ENCODE data around the gene GLYATL1B.
"Not testable (repeated sequence)": the region's sequence is repeated elsewhere in the genome, so short reads cannot be mapped to it uniquely, and the experiment has no call there.

Gene GLYATL1B, protein sequence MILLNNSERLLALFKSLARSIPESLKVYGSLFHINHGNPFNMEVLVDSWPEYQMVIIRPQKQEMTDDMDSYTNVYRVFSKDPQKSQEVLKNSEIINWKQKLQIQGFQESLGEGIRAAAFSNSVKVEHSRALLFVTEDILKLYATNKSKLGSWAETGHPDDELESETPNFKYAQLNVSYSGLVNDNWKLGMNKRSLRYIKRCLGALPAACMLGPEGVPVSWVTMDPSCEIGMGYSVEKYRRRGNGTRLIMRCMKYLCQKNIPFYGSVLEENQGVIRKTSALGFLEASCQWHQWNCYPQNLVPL

DNA sequence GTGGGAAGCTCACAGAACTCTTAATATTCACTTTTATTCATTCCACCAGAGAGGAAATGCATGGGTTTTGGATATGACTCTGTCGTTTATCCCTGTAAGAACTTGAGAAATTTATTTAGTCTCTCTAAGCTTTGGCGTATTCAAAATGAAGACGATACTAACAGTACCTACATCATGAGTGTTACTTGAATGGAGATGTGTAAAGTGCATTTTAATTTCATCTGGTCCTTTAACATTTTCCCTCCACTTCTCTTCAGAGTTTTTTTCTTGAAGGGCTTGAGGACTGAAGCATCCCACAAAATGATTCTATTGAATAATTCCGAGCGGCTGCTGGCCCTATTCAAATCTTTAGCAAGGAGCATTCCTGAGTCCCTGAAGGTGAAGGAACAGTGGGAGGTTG lies at the start of gene GLYATL1B:
GLYATL1B (plus strand) TSS at position 301 of the 400 bp plus-strand sequence; CDS start at position 301, 0 bp downstream.
- not testable (repeated sequence) for DNase-seq (ENCODE audit: low spot score)

DNA sequence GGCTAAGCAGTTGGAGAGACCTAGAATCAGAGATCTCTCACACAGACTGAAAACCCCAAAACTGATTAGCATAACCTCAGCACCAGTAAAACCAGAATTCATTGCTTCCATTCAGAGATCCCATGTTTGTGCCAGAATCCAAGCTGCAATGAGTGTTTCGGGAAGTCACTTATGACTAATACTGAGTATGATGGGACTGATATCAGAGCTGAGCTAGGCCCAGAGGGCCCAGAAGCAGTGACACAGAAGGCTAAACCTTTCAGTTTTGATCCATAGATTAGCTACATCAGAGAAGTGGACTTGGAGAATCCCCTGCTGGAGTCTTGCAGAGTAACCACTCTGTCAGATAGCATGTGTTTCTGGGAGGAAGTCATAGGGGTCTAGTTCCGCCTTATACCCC lies 49.6 kb upstream of the GLYATL1B start:
- DNase-seq (ENCODE audit: low spot score): not testable (repeated sequence)

DNA sequence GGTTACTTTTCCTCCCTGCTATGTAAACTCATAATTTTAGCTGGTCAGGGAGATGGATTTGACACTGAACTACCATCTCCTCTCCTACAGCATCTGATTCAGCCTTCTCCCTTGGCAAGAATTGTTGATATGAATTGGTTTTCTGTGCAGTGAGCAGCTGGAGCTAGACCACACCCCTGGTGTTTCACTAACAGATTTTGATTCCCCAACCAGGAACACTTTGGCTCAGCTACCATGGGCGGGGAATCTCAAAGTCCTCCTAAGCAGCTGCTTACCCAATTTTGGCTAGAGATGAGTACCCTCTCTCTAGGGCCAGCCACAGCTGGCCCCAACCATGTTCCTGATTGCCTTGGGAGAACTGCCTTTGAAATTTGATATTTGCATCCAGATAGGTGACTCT lies 48.7 kb upstream of the GLYATL1B start:
- not testable (repeated sequence) for DNase-seq (ENCODE audit: low spot score)

DNA sequence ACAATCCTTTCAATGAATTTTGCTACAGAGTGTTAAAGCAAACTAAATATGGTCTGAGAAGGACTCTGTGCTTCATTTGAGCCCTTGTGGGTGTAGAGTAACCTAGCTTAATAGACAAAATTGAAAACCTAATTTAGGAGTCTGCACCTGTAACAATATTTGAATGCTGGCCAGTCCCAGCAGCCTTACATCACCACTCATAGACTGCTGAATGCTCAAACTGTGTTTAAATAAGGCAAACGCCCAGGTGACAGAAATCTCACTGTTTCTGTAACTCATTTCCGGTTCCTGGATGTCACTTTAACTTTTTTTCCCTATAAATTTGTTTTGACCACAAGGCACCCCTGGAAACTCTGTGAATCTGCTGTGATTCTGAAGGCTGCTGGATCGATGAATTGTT lies 45.5 kb upstream of the GLYATL1B start:
- DNase-seq (ENCODE audit: low spot score): no peak

DNA sequence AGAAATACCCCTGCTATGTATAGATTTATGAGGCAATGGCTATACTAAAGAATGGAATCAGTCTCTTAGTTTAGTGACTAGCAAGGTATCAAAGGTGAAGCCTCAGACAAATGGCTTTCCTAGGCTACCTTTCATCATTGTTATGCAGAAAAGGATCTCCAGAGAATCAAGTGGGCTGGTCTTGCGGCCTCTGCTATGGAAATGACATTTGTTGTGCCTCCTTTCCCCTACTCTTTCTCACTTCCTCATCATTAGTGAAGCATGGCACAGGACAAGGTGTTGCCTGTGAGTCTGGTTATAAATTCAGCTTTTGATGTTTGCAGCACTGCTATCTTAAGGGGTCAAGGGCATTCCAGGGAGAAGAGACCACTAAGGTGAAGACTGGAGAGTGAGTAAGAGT lies 34.7 kb upstream of the GLYATL1B start:
- DNase-seq (ENCODE audit: low spot score): not testable (repeated sequence)

DNA sequence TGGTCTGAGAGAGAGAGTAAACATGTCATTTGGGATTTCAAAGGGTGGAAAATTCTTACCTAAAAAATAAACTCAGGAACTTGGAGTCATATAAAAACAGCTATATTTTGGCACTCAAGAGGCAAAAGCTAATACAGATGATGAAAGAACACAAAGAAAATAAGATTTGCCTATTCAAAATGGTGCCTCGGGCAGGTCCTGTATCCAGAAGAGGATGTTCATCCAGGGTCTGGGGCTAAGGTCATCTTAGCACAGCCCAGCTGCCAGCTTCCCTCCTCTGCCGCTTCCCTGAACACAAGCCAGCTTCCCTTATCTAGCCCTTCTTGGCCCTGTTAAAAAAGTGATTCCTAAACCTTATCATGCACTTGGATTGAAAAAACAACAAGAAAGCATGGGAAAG lies 33.8 kb upstream of the GLYATL1B start:
- not testable (repeated sequence) for DNase-seq (ENCODE audit: low spot score)

DNA sequence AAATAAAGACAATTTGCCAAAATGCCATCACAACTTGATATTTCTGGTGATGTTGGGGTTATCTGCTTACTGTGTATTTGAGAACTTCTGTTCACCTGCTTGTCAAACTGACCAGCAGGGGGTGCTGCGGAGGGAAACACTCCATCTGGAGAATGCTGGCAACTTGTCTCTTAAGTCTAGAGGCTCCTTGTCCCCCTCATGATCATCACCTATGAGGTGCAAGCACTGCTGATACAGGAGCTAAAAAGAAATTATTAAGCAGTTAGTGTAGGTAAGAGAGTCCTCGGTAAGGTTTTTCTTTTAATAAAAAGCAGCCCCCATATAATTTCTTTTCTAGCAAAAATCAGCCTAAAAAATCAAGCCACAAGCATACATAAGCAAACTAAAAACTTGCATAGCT lies 32.7 kb upstream of the GLYATL1B start:
- peak; percentile 75 for DNase-seq (ENCODE audit: low spot score)

DNA sequence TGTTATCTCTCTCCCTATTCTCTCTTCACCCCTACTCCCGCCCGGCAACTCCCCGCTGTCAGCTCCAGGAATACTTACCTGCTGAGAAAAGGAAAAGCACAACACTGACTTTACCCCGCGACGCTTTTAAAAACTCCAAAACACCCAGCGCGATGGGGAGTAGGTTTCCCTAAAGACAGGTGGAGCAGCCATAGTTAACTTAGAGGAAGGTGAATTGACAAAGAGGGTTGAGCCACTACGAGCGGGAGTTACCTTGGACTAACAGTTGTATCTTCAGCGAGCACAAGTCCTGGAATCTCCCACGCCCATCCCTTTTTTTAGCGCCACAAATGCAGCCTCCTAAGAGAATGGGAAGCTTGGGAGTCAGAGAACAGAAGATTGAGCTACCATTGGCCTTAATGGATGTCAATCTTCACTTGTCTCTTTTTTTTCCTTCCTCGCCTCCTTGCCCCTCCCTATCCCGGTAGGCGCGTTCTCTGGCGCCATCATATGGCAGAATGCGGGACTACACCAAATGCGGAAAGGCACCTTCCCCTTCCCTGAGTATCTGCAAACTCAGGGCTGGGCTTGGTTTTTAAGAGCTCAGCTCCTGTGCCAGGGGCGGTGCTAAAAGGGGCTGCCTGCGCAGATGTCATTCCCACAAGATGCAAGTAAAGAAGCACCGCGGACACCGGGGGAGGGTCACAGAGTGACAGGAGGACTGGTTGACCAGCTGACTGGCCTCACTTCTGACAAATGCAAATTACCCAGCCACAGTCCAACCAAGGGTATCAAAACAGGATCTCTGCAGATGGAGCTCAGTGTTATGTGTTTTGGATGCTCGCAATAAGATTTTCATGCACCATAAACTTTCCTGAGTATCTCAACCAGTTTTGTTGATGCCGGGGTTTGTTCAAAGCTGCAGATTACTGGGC lies 27.7 kb upstream of the GLYATL1B start:
- peak; percentile 50 for DNase-seq (ENCODE audit: low spot score)

DNA sequence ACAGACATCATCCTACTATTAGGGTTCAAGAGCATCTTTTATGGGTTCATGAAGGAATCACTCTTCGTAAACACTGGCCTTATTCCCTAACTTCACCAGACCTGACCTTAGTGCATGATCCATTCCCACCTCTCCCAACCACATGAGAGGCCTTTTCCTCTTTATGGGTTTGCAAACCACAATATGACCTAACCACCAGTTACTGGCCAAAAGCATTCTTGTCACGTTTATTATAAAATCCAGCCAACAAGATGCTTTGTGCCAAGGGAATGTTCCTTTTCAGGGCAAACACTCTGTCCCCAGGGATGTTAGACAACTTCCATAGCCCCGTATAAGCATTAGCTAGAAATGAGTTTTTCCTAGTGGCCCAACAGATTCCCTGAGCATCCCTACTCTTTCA lies 26.0 kb upstream of the GLYATL1B start:
- DNase-seq (ENCODE audit: low spot score): not testable (repeated sequence)

DNA sequence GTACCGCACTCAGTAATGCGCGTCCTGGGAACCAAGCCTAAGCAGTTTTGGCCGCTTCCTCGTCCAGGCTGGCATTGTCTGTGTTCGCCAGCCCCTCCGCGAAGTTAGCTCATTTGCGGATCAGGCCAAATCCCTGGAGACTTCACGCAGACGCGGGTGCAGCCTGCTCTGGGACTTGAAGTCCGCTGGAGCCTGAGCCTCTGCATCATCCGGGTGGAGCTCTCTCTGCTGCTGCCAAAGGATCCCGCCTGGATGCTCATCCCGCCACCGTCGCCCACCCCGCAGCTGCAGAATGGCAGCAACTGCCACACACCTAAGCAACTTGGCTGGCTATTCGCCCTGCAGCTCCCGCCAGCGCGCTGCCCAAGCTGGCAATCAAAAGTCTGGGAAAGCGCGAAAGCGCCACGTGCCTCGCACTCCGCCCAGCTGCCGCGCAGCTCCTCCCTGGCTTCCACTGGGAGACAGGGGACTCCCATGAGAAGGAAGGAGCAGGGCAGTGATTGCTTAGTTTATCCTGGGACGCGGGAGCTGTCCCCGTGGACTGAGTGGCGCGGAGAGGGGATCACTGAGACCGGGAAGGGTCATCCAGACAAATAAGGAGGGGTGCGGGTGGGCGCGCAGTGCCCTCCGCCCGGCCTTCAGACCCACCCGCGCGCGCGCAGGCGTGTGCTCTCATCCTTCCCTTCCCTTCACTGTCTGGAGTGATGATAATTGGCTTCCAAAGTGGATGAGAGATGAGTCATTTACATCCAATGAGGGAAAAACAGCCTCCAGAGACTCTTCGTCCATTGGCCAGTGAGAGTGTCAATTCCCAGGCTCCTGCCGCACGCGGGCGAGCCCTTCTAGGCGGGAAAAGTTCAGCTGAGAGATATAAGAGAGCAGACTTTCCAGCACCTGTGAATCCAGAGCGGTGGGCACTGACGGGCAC lies 23.2 kb upstream of the GLYATL1B start:
- DNase-seq (ENCODE audit: low spot score): no peak

DNA sequence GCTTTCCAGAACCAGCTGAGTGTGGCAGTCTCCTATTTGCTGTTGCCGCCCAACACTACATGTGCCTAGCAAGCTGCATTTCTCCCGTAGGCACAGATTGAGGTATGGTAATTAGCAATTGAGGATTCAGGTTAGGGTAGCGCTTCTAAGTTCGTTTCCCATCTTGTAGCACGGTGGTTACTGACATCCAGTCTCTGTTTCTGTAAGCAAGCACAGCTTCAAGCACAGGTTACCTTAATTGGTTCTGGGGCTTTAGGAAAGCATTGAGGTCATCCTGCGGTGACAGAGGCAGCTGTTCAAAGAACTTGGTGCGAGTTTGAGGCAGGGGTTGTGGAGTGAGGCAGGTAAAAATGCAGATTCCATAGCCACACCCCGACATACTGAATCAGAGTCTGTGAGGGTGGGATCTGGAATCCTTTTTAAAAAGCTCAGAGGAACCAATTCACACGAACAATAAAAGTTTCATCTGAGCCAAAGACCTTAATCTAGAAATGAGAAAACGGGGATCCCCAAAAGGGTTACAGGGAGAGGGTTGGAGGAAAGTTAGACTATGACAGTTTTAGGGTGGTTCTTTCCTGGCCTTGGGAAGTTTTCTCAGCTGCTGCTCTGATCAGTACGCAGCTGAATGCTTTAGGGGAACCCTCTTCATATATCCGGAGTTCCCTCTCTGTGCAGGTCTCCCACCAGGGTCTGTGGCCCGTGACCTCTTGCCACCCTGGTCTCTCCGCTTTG lies 21.9 kb upstream of the GLYATL1B start:
- DNase-seq (ENCODE audit: low spot score): not testable (repeated sequence)

DNA sequence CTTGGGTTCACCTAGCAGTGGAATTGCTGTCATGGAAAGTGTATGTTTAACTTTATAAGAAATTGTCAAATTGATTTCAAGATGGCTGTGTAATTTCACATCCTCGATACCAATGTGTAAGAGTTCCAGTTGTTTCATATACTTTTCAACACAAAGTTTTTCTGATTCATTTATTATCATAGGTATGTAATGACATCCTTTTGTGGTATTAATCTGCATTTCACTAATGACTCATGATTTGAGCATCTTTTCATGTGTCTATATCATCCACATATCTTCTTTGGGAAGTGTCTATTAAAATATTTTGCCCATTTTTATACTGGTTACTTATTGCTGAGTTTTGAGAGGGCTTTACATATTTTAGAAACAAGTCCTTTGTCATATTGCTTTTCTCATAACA lies 17.0 kb upstream of the GLYATL1B start:
- no peak for DNase-seq (ENCODE audit: low spot score)

DNA sequence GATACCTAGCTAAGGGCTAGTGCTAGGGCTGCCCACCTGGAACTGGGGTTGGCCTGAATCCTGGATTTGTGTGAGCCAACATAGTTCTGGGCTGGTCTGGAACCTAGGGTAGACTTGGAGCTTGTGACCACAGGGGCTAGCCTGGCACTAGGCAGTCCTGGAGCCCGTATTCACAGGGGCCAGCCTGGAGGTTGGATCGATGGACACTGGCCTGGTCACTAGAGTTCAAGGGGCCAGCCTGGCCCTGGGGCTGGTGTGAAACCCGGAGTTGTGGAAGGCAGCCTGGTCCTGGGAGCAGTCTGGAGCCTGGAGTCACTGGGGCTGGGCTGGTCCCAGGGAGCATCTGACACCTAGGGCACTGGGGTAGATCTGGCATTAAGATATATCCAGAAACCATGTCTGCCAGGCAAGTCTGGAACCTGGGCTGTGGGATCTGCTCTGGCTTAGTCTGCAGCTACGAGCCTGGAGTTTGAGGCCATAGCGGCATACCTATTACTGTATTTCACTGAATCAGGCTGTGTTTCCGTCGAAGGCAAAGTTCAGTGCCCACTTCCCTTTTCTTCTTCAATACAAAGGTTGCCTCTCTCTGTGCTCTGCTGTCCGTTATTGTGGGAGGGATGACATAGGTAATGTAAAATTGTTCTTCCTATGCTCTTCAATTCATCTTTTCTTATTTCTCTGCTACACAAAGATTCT lies 9.1 kb upstream of the GLYATL1B start:
- no peak for DNase-seq (ENCODE audit: low spot score)

DNA sequence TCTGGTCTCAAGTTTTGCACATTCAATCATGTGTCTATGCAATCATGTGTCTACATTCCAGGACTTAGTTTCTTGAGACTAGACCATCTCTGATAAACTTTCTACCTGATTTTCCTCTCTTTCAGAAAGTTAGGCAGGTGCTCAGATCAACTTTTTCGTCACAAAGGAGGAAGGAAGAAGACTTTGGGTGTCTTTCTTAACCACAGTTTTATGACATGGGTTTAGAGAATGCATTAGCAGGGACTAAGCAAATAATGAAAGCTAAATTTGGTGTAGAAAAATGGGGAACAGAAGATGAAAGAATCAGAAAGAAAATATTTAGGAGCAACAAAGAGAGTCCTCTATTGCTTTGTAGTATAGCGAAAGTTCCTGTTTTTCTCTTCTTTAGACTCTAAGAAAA lies 7.7 kb upstream of the GLYATL1B start:
- DNase-seq (ENCODE audit: low spot score): no peak

DNA sequence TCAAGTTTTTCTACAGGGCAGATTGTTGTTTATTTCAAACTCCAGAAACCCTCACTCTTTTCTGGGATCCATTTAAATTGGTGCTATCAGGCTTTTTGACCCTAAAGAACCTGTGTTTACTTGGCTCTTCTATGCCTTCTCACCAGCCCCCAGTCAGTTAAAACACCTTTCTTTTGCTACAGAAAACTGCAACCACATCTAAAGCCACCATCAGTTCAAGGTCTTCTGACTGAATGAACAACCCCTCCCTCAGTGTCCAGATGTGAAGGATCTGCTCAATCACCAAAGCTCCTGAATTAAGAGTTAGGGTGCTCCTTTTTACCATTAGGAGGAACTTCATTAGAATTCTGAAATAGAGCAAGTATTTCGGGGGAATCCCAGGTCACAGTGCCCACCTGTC lies 7.0 kb upstream of the GLYATL1B start:
- DNase-seq (ENCODE audit: low spot score): no peak

DNA sequence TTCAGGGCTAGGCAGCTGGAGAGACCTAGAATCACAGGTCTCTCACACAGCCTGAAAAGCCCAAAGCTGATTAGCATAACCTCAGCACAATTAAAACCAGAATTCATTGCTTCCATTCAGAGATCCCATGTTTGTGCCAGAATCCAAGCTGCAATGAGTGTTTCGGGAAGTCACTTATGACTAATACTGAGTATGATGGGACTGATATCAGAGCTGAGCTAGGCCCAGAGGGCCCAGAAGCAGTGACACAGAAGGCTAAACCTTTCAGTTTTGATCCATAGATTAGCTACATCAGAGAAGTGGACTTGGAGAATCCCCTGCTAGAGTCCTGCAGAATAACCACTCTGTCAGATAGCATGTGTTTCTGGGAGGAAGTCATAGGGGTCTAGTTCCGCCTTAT lies 5.7 kb upstream of the GLYATL1B start:
- not testable (repeated sequence) for DNase-seq (ENCODE audit: low spot score)

DNA sequence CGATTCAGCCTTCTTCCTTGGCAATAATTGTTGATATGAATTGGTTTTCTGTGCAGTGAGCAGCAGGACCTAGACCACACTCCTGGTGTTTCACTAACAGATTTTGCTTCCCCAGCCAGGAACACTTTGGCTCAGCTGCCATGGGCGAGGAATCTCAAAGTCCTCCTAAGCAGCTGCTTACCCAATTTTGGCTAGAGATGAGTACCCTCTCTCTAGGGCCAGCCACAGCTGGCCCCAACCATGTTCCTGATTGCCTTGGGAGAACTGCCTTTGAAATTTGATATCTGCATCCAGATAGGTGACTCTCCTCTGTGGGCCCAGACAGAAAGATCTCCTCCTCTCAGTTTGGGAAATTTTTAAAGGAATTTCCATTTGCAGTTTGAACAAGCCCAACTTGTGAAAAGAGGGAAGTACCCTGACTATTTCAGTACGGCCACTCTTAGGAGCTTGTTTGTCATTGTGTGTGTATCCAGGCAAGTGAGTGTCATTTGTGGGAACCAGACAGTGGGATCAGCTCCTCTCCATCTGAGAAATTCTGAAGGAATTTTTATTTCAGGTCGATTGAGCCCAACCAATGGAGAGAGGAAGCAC lies 4.6 kb upstream of the GLYATL1B start:
- DNase-seq (ENCODE audit: low spot score): not testable (repeated sequence)

DNA sequence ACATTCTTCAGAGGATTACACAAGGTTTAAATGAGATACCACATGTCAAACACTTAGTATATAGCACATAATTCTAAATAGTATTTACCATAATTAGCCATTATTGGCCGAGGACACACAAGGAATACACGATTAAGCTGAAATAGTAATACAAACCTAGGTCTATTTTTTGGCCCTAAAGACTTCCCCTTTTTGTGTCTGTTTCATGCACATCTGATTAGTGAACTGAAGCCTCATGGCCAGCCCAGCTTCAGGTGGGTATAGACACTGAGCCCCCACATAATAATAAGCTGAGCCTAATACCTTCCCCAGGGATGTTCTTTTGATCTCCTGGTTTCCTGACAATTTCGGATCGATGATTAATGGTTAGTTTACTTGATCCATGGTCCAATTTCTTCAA lies 2.1 kb downstream of the GLYATL1B start:
- no peak for DNase-seq (ENCODE audit: low spot score)

DNA sequence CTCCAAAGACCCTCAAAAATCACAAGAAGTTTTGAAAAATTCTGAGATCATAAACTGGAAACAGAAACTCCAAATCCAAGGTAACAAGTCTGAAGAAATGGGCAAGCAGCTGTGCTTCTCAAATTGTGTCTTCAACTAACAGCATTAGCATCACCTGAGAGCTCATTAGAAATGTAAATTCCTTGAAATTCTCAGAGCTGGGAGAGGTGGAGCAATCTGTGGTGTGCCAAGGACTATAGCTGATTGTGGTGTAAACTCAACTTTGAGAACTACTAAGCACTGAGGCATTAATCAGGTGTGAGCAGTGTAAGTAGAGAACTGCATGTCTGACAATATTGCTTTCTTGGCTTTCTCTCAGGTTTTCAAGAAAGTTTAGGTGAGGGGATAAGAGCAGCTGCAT lies 7.5 kb downstream of the GLYATL1B start:
- DNase-seq (ENCODE audit: low spot score): not testable (repeated sequence)

DNA sequence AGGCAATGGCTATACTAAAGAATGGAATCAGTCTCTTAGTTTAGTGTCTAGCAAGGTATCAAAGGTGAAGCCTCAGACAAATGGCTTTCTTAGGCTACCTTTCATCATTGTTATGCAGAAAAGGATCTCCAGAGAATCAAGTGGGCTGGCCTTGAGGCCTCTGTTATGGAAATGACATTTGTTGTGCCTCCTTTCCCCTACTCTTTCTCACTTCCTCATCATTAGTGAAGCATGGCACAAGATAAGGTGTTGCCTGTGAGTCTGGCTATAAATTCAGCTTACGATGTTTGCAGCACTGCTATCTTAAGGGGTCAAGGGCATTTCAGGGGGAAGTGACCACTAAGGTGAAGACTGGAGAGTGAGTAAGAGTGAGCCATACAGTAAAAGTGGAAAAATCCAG lies 9.1 kb downstream of the GLYATL1B start:
- not testable (repeated sequence) for DNase-seq (ENCODE audit: low spot score)
